Measurements from ENCODE around the gene CHGA. TPM values are rescaled to one million over a fixed set of nuclear protein-coding genes. Genes with fewer than 3 reads are reported as not detected.

Gene CHGA
- total and polyA plus RNA-seq, 10 of the 15 experiments (the other 5 are each of a cell fraction or from before 2014, with no cell fraction given), result 0.11 to 0.23 TPM; not detected in 8

DNA sequence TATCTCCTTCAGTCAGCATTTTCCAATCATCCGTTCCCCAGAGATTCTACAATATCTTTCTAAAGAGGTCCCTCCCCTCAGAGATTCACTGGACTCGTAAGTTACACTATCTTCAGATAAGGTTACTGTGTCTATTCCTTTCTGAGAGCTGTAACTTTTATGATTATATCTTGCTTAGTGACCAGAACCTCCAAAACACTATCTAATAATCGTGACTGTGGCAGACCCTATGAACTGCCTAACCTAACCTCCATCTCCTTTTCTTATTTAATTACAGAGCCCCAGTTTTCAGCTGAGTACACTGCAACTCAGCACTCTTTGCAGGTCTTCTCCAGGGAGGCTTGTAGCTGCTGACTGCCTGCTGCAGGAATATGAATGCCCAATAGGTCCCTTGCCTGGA, 38.5 kb upstream of the CHGA start:
- no peaks in the 10 kb centered on the region for H3K9me3 ChIP-seq (replicated peaks; ENCODE audit: control insufficient read depth, insufficient read depth, low read length)
- no peak overlapping the region for H3K9ac ChIP-seq (ENCODE audit: control insufficient read depth, insufficient read depth, low read length)
- ChIA-PET RAD21 (ENCODE audit: unreplicated experiment) (no interaction called here), CTCF (no interaction called here), SMC1A (ENCODE audit: uncharacterized antibody, unreplicated experiment) (no interaction called here), POLR2A (no interaction called here)
- no peaks in the 10 kb centered on the region for H3K79me2 ChIP-seq (ENCODE audit: control insufficient read depth, insufficient read depth, low read length)
- no peak overlapping the region for H3K27ac ChIP-seq (ENCODE audit: control insufficient read depth, insufficient read depth)
- in situ Hi-C loops (cut with MboI), result no loop called here
- FAIRE-seq (no peak), ATAC-seq (no peak), DNase-seq (ENCODE audit: low read depth, low spot score) (no peak)
- 23% methylated on average over 3 of the region's 3 CpGs for WGBS (ENCODE audit: insufficient coverage, insufficient replicate concordance, low lambda C conversion rate, missing lambda C conversion rate)
- no peak overlapping the region for H3K4me3 ChIP-seq
- no peak overlapping the region for H3K4me2 ChIP-seq (ENCODE audit: control insufficient read depth, insufficient read depth)
- no peaks in the 10 kb centered on the region for H4K20me1 ChIP-seq (ENCODE audit: control insufficient read depth, insufficient read depth)
- no TSS peak for BruUV-seq (replicated peaks)
- H3K27me3 ChIP-seq (replicated peaks in 1 of 2; ENCODE audit: control insufficient read depth in 2 of 2, insufficient read depth in 2 of 2, low read length in 1 of 2), result peaks cover 0 to 1% of the 10 kb centered on the region in 2 experiments; a peak in 3 of 4 replicates
- H3K36me3 ChIP-seq (ENCODE audit: control insufficient read depth in 2 of 2, insufficient read depth in 2 of 2, low read length in 1 of 2), result no peaks in the 10 kb centered on the region
- TF ChIP-seq NRF1 (conservative IDR thresholded peaks at IDR 0.05; ENCODE audit: low read depth, low read length) (no peak), YBX1 (IDR thresholded peaks at IDR 0.05) (no peak), MYC (IDR thresholded peaks at IDR 0.05; ENCODE audit: insufficient read depth, insufficient read length, insufficient replicate concordance, low read length, severe bottlenecking) (no peak), IRF3 (IDR thresholded peaks at IDR 0.05) (no peak), CBX3 (IDR thresholded peaks at IDR 0.05; ENCODE audit: borderline replicate concordance, low read depth) (no peak), BMI1 (IDR thresholded peaks at IDR 0.05; ENCODE audit: borderline replicate concordance) (no peak), BRCA1 (IDR thresholded peaks at IDR 0.05; ENCODE audit: low read depth, low read length) (no peak), E2F4 (IDR thresholded peaks at IDR 0.05; ENCODE audit: low read depth, low read length) (no peak), KAT2A (conservative IDR thresholded peaks at IDR 0.05; ENCODE audit: control insufficient read depth, low read depth, low read length) (no peak), CHD2 (IDR thresholded peaks at IDR 0.05; ENCODE audit: borderline replicate concordance, low read depth, low read length) (no peak)
- TF ChIP-seq, protein P1, sequence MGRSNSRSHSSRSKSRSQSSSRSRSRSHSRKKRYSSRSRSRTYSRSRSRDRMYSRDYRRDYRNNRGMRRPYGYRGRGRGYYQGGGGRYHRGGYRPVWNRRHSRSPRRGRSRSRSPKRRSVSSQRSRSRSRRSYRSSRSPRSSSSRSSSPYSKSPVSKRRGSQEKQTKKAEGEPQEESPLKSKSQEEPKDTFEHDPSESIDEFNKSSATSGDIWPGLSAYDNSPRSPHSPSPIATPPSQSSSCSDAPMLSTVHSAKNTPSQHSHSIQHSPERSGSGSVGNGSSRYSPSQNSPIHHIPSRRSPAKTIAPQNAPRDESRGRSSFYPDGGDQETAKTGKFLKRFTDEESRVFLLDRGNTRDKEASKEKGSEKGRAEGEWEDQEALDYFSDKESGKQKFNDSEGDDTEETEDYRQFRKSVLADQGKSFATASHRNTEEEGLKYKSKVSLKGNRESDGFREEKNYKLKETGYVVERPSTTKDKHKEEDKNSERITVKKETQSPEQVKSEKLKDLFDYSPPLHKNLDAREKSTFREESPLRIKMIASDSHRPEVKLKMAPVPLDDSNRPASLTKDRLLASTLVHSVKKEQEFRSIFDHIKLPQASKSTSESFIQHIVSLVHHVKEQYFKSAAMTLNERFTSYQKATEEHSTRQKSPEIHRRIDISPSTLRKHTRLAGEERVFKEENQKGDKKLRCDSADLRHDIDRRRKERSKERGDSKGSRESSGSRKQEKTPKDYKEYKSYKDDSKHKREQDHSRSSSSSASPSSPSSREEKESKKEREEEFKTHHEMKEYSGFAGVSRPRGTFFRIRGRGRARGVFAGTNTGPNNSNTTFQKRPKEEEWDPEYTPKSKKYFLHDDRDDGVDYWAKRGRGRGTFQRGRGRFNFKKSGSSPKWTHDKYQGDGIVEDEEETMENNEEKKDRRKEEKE (IDR thresholded peaks at IDR 0.05), result no peak
- TF ChIP-seq, protein P2, sequence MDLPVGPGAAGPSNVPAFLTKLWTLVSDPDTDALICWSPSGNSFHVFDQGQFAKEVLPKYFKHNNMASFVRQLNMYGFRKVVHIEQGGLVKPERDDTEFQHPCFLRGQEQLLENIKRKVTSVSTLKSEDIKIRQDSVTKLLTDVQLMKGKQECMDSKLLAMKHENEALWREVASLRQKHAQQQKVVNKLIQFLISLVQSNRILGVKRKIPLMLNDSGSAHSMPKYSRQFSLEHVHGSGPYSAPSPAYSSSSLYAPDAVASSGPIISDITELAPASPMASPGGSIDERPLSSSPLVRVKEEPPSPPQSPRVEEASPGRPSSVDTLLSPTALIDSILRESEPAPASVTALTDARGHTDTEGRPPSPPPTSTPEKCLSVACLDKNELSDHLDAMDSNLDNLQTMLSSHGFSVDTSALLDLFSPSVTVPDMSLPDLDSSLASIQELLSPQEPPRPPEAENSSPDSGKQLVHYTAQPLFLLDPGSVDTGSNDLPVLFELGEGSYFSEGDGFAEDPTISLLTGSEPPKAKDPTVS (IDR thresholded peaks at IDR 0.05; ENCODE audit: low read depth, low read length), result no peak
- TF ChIP-seq, protein P3, sequence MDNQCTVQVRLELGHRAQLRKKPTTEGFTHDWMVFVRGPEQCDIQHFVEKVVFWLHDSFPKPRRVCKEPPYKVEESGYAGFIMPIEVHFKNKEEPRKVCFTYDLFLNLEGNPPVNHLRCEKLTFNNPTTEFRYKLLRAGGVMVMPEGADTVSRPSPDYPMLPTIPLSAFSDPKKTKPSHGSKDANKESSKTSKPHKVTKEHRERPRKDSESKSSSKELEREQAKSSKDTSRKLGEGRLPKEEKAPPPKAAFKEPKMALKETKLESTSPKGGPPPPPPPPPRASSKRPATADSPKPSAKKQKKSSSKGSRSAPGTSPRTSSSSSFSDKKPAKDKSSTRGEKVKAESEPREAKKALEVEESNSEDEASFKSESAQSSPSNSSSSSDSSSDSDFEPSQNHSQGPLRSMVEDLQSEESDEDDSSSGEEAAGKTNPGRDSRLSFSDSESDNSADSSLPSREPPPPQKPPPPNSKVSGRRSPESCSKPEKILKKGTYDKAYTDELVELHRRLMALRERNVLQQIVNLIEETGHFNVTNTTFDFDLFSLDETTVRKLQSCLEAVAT (IDR thresholded peaks at IDR 0.05), result no peak
- intact Hi-C loops (cut with micrococcal nuclease; ENCODE audit: unreplicated experiment), result no loop called here
- no peaks in the 10 kb centered on the region for H3K4me1 ChIP-seq (ENCODE audit: control insufficient read depth, insufficient read depth, low read length)
- H2AFZ ChIP-seq (ENCODE audit: control insufficient read depth, low read depth, low read length), result no peak overlapping the region

Measured in GM12878 (cell line).